ENCODE measurements around the gene MRPL40.

The MRPL40 gene

GRCh38 chr22:19432133-19432851 is at the start of gene MRPL40:
Gene MRPL40 (plus strand): TSS chr22:19432545. CDS start chr22:19432555, 10 bp downstream.
- H3K4me3 ChIP-seq (ENCODE audit: low read depth, low read length): peak within 1 kb of the TSS; percentile 88

GRCh38 chr22:19383292-19383691 is 49.1 kb upstream of the MRPL40 start:
- H3K4me3 ChIP-seq (ENCODE audit: low read depth, low read length): no peak overlapping the region

- no peak overlapping the region for H3K4me3 ChIP-seq (ENCODE audit: low read depth, low read length)
Measured at GRCh38 chr22:19385221-19385906, 47.0 kb upstream of the MRPL40 start.

GRCh38 chr22:19386248-19386647 is 46.1 kb upstream of the MRPL40 start:
- no peak overlapping the region for H3K4me3 ChIP-seq (ENCODE audit: low read depth, low read length)

- H3K4me3 ChIP-seq (ENCODE audit: low read depth, low read length): no peak overlapping the region
Measured at GRCh38 chr22:19387038-19387437, 45.3 kb upstream of the MRPL40 start.

GRCh38 chr22:19387575-19387974 is 44.8 kb upstream of the MRPL40 start:
- no peak overlapping the region for H3K4me3 ChIP-seq (ENCODE audit: low read depth, low read length)

- no peak overlapping the region for H3K4me3 ChIP-seq (ENCODE audit: low read depth, low read length)
Measured at GRCh38 chr22:19393704-19394103, 38.6 kb upstream of the MRPL40 start.

GRCh38 chr22:19394274-19395050 is 37.9 kb upstream of the MRPL40 start:
- no peak overlapping the region for H3K4me3 ChIP-seq (ENCODE audit: low read depth, low read length)

GRCh38 chr22:19395276-19395675 is 37.1 kb upstream of the MRPL40 start:
- no peak overlapping the region for H3K4me3 ChIP-seq (ENCODE audit: low read depth, low read length)

GRCh38 chr22:19396561-19396933 is 35.8 kb upstream of the MRPL40 start:
- no peak overlapping the region for H3K4me3 ChIP-seq (ENCODE audit: low read depth, low read length)

- H3K4me3 ChIP-seq (ENCODE audit: low read depth, low read length): no peak overlapping the region
Measured at GRCh38 chr22:19396934-19397733, 35.2 kb upstream of the MRPL40 start.

- no peak overlapping the region for H3K4me3 ChIP-seq (ENCODE audit: low read depth, low read length)
Measured at GRCh38 chr22:19397734-19398104, 34.6 kb upstream of the MRPL40 start.

- H3K4me3 ChIP-seq (ENCODE audit: low read depth, low read length): no peak overlapping the region
Measured at GRCh38 chr22:19398206-19398605, 34.1 kb upstream of the MRPL40 start.

GRCh38 chr22:19398652-19399051 is 33.7 kb upstream of the MRPL40 start:
- no peak overlapping the region for H3K4me3 ChIP-seq (ENCODE audit: low read depth, low read length)

- no peak overlapping the region for H3K4me3 ChIP-seq (ENCODE audit: low read depth, low read length)
Measured at GRCh38 chr22:19400881-19401280, 31.5 kb upstream of the MRPL40 start.

- no peak overlapping the region for H3K4me3 ChIP-seq (ENCODE audit: low read depth, low read length)
Measured at GRCh38 chr22:19401483-19401882, 30.9 kb upstream of the MRPL40 start.

- H3K4me3 ChIP-seq (ENCODE audit: low read depth, low read length): no peak overlapping the region
Measured at GRCh38 chr22:19402642-19403191, 29.6 kb upstream of the MRPL40 start.

GRCh38 chr22:19404676-19405075 is 27.7 kb upstream of the MRPL40 start:
- no peak overlapping the region for H3K4me3 ChIP-seq (ENCODE audit: low read depth, low read length)

GRCh38 chr22:19405133-19405532 is 27.2 kb upstream of the MRPL40 start:
- H3K4me3 ChIP-seq (ENCODE audit: low read depth, low read length): no peak overlapping the region

- H3K4me3 ChIP-seq (ENCODE audit: low read depth, low read length): no peak overlapping the region
Measured at GRCh38 chr22:19405652-19406051, 26.7 kb upstream of the MRPL40 start.
